ENCODE measurements around the gene SPATA7. TPM values are rescaled to one million over a fixed set of nuclear protein-coding genes. Genes with fewer than 3 reads are reported as not detected.

Gene SPATA7
- total RNA-seq, 1 donor from 2014 or later, result 18.6 TPM

DNA sequence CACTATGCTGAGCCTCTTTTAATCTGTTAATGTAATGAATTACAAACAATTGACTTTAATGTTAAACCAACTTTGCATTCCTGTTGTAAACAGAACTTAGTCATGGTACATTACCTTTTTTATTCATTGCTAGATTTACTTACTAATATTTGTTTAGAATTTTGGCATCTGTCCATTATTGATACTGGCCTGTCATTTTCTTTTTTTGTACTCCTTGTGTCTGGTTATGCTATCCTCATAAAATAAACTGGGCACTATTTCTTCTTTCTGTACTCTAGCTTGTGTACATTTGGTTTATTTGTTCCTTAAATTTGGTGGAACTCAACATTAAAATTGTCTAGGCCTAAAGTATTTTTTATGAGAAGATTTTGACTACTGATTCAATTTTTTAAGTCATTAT lies 32.1 kb downstream of the SPATA7 start:
- no peak for DNase-seq (ENCODE audit: extremely low read depth, low read depth, low spot score)

GRCh38 chr14:88420187-88420586 lies 34.7 kb downstream of the SPATA7 start:
- no peak for DNase-seq (ENCODE audit: extremely low read depth, low read depth, low spot score)

GRCh38 chr14:88421286-88421685 lies 35.8 kb downstream of the SPATA7 start:
- no peak for DNase-seq (ENCODE audit: extremely low read depth, low read depth, low spot score)

DNA sequence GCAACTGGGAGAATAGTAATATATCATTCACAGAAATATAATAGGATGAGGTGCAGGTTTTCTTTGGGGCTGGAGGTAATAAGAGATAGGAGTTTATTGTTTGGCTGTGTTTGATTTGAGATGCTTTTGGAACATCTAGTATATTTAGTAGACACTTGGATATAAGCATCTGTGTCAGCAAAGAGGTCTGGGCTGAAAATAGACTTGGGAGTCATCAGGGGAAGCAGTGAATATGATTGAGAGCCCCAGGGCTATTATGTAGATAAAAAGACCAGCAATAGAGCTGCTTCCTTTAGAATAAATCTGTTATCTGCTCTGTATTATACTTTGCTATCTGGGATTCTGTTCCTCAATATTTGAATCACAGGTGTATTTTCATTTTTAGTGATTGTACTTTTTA lies 36.6 kb downstream of the SPATA7 start:
- no peak for DNase-seq (ENCODE audit: extremely low read depth, low read depth, low spot score)

DNA sequence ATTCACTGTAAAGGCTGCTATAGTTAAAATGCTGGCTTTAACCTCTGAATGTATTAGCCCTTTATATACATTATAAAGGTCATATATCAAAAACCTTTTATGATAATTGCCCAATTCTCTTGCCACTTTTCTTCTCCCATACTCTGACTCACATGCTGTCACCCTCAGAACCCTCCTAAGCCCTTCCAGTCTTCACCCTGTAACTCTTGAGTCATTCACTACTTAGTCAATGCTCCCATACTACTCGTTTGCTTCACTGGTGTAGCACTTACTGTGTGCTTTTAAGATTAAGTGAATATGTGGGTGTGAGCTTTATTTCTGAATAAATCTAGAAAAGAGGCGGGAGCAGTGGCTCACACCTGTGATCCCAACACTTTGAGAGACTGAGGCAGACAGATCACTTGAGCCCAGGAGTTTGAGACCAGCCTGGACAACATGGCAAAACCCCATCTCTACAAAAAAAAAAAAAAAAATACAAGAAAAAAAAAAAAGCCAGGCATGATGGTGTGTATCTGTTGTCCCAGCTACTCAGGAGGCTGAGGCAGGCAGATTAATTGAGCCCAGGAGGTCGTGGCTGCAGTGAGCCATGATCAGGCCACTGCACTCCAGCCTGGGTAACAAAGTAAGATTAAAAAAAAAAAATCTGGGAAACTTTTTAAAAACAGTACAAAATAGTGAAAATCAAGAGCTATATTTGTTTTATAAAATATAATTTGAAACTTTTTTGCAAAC lies 37.6 kb downstream of the SPATA7 start:
- DNase-seq (ENCODE audit: extremely low read depth, low read depth, low spot score), result no peak

DNA sequence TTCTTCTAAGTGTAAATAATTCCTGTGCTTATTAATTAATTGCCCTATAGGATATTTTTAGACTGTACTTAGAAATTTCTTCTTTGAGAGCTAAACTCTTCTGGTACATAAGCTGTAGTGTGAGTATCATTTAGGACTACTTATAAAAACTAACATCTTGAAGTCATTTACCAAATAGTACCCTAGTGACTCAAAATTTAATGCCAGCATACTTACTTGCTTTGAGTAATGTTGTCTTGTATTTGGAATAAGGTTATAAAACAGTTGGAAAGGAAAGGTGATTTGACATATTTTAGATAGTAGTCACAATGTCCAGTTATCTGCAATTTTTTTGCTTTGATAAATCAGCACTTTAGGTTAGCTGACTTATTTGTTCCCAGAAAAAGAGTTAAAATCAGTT lies 39.1 kb downstream of the SPATA7 start:
- no peak for DNase-seq (ENCODE audit: extremely low read depth, low read depth, low spot score)

DNA sequence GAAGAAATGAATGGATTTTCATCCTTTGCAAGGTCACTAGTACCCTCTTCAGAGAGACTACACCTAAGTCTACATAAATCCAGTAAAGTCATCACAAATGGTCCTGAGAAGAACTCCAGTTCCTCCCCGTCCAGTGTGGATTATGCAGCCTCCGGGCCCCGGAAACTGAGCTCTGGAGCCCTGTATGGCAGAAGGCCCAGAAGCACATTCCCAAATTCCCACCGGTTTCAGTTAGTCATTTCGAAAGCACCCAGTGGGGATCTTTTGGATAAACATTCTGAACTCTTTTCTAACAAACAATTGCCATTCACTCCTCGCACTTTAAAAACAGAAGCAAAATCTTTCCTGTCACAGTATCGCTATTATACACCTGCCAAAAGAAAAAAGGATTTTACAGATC lies 40.8 kb downstream of the SPATA7 start:
- DNase-seq (ENCODE audit: extremely low read depth, low read depth, low spot score), result no peak

GRCh38 chr14:88430976-88431375 lies 45.5 kb downstream of the SPATA7 start:
- no peak for DNase-seq (ENCODE audit: extremely low read depth, low read depth, low spot score)

GRCh38 chr14:88437658-88438057 lies 52.2 kb downstream of the SPATA7 start:
- no peak for DNase-seq (ENCODE audit: extremely low read depth, low read depth, low spot score)

DNA sequence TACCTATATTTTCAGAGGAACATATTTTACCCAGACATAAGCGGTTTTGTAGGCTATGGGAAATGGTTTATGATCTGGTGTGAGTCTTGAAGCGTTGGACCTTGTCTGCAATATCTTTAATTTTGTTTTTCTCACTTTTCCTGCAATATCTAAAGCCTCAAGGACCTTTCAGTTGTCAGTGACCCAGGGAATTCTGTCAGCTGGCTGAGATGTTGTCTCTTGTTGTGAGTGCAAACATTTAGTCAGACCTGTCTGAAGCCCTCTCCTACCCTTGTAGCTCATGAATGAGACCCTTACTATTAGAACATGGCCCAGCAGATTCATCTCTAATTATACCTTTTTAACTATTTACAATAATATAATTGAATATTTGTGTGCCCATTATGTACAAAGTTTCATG lies 53.6 kb downstream of the SPATA7 start:
- no peak for DNase-seq (ENCODE audit: extremely low read depth, low read depth, low spot score)

DNA sequence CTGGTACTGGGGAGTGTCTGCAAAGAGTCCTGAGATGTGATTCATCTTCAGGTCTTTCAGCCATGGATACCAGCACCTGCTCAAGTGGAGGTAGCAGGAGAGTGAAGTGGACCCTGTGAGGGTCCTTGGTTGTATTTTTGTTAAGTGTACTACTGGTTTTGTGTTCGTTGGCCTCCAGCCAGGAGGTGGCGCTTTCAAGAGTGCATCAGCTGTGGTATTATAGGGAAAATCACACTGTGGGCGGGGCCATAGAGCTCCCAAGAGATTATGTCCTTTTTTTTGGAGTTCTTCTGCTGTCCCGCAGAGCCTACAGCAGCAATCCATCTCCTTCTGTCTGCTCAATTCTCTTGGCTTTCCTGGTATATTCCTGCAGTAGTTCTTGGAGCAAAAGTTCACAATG lies 66.8 kb downstream of the SPATA7 start:
- no peak for DNase-seq (ENCODE audit: extremely low read depth, low read depth, low spot score)

GRCh38 chr14:88454886-88455285 lies 69.4 kb downstream of the SPATA7 start:
- DNase-seq (ENCODE audit: extremely low read depth, low read depth, low spot score), result no peak

DNA sequence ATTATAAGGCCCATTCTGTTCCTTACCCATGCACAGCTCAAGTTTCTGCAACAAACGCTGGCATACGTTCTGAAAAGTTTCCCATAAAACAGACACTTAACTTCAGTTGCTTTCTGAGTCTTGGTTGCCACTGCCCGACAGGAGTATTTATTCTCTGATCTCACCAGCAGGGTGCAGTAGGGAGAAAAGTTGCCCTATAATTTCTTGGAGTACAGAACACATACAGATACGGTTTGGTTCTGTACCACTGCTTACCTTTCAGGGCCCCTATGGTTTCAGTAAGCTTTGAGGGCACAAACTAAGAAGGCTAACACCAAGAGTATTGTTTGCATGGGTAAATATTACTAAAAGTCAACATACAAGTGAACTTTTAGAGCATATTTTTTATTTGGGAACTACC lies 77.9 kb downstream of the SPATA7 start:
- peak; percentile 10 for DNase-seq (ENCODE audit: extremely low read depth, low read depth, low spot score)

DNA sequence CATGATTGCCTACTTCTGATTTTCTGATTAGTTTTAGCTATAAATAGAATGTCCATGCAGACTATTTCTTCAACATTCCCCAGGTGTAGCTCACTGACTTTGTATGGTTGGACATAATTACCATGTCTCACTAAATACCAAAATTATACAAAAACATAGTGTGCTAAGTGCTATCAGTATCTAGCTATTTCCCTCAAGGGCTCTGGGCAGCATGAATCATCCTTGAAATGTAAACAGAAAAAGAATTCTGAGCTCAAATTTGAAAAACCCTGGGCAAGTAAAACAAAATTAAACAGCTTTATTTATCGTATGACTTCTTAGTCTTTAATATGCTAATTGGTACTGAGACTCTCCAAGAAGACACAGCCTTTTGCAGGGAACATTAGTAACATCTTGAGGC lies 82.9 kb downstream of the SPATA7 start:
- peak; percentile 3 for DNase-seq (ENCODE audit: extremely low read depth, low read depth, low spot score)

DNA sequence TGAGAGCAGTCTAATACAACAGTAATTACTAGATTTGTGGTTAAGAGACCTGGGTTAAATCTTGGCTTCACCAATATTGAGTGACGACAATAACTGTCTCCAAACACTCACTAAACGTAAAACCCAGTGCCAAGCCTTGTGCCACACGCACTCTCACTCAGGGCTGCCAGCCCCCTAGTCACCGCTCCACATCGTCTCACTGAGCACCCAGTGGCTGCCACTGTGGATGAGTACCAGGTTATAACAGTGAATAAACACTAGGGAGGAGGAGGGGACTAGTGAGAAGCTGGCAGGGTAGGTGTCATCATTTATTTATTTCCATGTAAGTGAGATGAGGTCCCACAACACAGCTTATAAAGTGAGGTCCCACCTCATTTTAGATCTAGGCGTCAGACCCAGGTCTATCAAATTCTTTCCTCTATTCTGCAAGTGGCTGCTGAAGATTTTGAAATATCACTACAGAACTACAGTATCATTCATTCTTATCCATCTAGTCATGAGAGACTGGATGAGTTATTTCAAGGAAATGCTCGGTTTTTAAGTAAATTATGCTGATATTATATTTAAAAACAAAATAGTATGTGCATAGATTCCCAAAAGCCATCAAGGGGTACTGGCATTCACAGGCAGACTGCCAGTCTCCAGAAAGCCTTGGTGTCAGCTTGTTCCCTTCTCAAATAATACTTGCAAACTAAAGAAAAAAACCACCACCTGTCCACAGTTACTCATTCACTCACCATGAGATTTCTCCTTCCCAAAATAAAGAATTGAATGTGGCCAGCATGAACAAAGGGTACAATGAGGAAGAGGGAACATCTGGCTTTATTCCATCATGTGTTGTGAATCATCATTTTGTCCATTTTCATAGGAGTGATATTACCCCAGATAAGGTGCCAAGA lies 85.3 kb downstream of the SPATA7 start:
- no peak for DNase-seq (ENCODE audit: extremely low read depth, low read depth, low spot score)

GRCh38 chr14:88473791-88474190 lies 88.3 kb downstream of the SPATA7 start:
- no peak for DNase-seq (ENCODE audit: extremely low read depth, low read depth, low spot score)

DNA sequence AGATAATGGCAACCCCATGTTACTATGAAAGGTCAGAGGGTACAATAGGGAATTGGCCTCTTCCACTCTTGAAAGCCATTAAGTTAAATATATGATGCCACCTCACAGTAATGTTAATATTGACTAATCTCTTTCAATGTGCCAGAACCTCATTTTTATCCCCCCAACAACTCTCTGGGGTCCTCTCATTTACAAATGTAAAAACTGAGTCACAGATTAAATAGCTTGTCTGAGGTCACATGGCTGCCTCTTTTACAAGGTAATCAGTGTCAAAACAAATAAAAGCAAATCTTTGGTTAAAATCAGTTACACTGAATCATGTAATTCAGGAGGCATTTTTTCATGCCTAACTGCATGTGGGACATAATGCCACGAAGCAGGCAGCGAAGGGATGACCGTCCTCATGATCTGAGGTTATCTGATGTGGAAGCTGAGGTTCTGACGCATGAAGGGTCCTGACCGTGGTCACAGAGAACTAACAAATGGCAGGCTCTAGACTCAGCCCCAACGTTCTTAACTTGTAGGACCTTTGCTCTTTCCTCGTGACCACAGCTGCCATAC lies 90.8 kb downstream of the SPATA7 start:
- DNase-seq (ENCODE audit: extremely low read depth, low read depth, low spot score), result no peak

DNA sequence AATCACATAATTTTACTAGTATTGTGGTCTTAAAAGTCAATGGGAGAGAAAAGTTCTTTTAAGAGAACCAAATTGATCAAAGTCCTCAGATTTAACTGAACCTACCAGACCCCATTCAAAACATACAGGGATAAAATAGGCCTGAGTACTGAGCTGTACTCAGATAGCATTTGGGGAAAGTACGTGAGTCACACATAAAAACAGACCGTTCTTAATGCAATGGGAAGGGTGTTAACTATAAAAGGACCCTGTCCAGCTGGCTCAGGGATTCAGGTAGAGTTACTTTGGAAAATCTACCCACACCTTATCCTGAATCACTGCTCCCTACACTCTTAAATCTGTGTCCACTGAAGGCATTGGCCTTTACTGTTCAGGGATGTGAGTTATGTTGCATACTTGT lies 91.4 kb downstream of the SPATA7 start:
- no peak for DNase-seq (ENCODE audit: extremely low read depth, low read depth, low spot score)

GRCh38 chr14:88477513-88478250 lies 92.2 kb downstream of the SPATA7 start:
- no peak for DNase-seq (ENCODE audit: extremely low read depth, low read depth, low spot score)

DNA sequence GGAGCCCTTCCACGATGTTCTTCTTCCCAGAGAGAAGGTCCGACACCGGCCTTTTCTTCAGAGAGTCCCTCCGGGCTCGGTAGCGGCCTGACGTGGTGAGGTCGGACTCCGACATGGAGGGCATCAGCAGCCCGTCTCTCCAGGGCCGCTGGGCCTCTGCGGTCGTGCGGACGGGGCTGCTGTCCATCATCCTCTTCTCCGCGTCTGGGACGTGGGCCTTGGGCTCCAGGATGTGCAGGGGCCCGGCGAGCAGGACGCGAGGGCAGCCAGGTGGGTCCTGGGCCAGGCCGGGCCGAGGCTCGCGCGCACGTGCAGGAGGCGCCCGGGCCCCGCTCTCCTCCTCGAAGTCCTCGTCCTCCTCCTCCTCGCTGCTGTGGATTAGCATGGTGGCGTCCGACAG lies 93.5 kb downstream of the SPATA7 start:
- DNase-seq (ENCODE audit: extremely low read depth, low read depth, low spot score), result no peak

DNA sequence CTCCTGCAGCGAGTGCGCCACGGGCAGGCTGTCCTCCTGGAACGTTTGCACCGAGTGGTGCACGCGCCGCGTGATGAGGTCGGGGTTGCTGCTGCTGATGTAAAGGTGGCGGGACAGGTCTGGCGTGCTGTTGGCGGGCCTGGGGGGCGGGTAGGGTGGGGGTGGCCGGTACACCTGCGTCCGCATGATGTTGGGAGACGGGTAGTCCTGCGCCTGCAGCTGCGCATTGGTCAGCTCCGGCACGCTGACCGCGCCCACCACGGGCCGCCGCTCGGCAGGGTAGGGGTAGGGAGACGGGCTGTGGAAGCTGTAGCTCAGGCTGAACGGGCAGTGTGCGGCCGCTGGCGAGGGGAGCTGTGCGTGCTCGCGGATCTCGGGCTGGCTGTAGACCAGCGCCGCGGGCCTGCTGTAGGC lies 94.1 kb downstream of the SPATA7 start:
- DNase-seq (ENCODE audit: extremely low read depth, low read depth, low spot score), result no peak
